ENCODE measurements around the gene CDC34. TPM values are rescaled to one million over a fixed set of nuclear protein-coding genes. Genes with fewer than 3 reads are reported as not detected.
A peak's percentile ranks its signal among the peaks of the same experiment; 100 is the strongest.

CDC34 gene
- total and polyA plus RNA-seq, 9 of the 15 experiments (the other 6 are each of a cell fraction or from before 2014, with no cell fraction given), result 0.80 to 203 (median 65.5) TPM

GRCh38 chr19:531753-532560 lies at the start of gene CDC34 (continued):
- 0 out of 2 replicates have a peak, but pooled peaks have one; percentile 4 for TF ChIP-seq ETS1 (conservative IDR thresholded peaks at IDR 0.05; ENCODE audit: control insufficient read depth, low read depth, low read length)
- peak; percentile 44 for TF ChIP-seq SAP30 (IDR thresholded peaks at IDR 0.05; ENCODE audit: borderline replicate concordance, insufficient read depth, low read depth, low read length, poor library complexity, severe bottlenecking)
- TF ChIP-seq OTX1 (CRISPR knock-in tag; IDR thresholded peaks at IDR 0.05), result no peak
- no peak for TF ChIP-seq ZNF830 (CRISPR knock-in tag; IDR thresholded peaks at IDR 0.05)
- no peak for TF ChIP-seq MGA (IDR thresholded peaks at IDR 0.05)
- peak; percentile 95 for TF ChIP-seq CHD1 (IDR thresholded peaks at IDR 0.05; ENCODE audit: low read length)
- TF ChIP-seq VEZF1 (CRISPR knock-in tag; IDR thresholded peaks at IDR 0.05), result no peak

All from K562 (cell line).